GM19467 (cell line): ENCODE measurements around the gene RPL38.
A peak's percentile ranks its signal among the peaks of the same experiment; 100 is the strongest.
"Not testable (repeated sequence)": the region's sequence is repeated elsewhere in the genome, so short reads cannot be mapped to it uniquely, and the experiment has no call there.

ENCODE experiments used
- ATAC-seq: cut with Tn5 transposase; IDR thresholded peaks from one replicate; pipeline ENCODE4 v1.9.1; 2021; ENCODE audit warnings: mild to moderate bottlenecking, moderate library complexity; ENCODE audit not compliant: unreplicated experiment

Gene RPL38

GRCh38 chr17:74182041-74182723 lies 21.3 kb upstream of the RPL38 start:
- no peak for ATAC-seq

GRCh38 chr17:74183411-74183810 lies 20.1 kb upstream of the RPL38 start:
- ATAC-seq: no peak

GRCh38 chr17:74185571-74186185 lies 17.8 kb upstream of the RPL38 start:
- no peak for ATAC-seq

- no peak for ATAC-seq
Observed at GRCh38 chr17:74186498-74186897, 17.0 kb upstream of the RPL38 start.

GRCh38 chr17:74187761-74188160 lies 15.7 kb upstream of the RPL38 start:
- no peak for ATAC-seq

- ATAC-seq: not testable (repeated sequence)
Observed at GRCh38 chr17:74188687-74189086, 14.8 kb upstream of the RPL38 start.

- ATAC-seq: peak; percentile 60
Observed at GRCh38 chr17:74190154-74190553, 13.3 kb upstream of the RPL38 start.

- ATAC-seq: no peak
Observed at GRCh38 chr17:74190807-74191406, 12.6 kb upstream of the RPL38 start.

GRCh38 chr17:74192950-74193781 lies 10.3 kb upstream of the RPL38 start:
- ATAC-seq: no peak

- no peak for ATAC-seq
Observed at GRCh38 chr17:74194682-74195081, 8.8 kb upstream of the RPL38 start.

- no peak for ATAC-seq
Observed at GRCh38 chr17:74196541-74197317, 6.7 kb upstream of the RPL38 start.

GRCh38 chr17:74197801-74198200 lies 5.7 kb upstream of the RPL38 start:
- ATAC-seq: no peak

- no peak for ATAC-seq
Observed at GRCh38 chr17:74198694-74199093, 4.8 kb upstream of the RPL38 start.

- ATAC-seq: no peak
Observed at GRCh38 chr17:74199306-74200092, 4.0 kb upstream of the RPL38 start.

- ATAC-seq: no peak
Observed at GRCh38 chr17:74200112-74200511, 3.4 kb upstream of the RPL38 start.

- no peak for ATAC-seq
Observed at GRCh38 chr17:74201250-74201649, 2.2 kb upstream of the RPL38 start.

- no peak for ATAC-seq
Observed at GRCh38 chr17:74201948-74202347, 1.5 kb upstream of the RPL38 start.

GRCh38 chr17:74202938-74203337 lies 540 bp upstream of the RPL38 start:
- ATAC-seq: no peak

GRCh38 chr17:74204474-74204873 lies 996 bp downstream of the RPL38 start:
- ATAC-seq: no peak

- ATAC-seq: no peak
Observed at GRCh38 chr17:74205274-74205673, 1.8 kb downstream of the RPL38 start.
